ENCODE data around the gene EFHC2.

DNA sequence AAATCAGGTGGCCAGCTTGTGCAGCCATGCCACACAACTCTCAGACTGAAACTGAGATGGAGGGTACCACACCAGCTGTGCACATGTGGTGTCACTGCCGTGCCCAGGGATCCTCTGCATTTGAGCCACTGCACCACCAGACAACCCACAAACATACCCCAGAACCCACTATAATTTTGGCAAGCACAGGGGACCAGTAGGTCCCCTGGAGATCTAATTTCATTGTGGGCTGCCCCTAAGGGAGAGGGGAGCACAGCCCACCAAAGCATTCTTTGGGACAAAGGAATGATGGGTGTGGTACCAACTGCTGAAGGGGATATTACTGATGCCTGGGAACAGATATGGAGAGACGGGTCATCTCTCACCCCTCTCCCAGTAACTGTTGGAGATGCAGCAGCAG is 140.9 kb downstream of the EFHC2 start:
- TF ChIP-seq, protein P1, sequence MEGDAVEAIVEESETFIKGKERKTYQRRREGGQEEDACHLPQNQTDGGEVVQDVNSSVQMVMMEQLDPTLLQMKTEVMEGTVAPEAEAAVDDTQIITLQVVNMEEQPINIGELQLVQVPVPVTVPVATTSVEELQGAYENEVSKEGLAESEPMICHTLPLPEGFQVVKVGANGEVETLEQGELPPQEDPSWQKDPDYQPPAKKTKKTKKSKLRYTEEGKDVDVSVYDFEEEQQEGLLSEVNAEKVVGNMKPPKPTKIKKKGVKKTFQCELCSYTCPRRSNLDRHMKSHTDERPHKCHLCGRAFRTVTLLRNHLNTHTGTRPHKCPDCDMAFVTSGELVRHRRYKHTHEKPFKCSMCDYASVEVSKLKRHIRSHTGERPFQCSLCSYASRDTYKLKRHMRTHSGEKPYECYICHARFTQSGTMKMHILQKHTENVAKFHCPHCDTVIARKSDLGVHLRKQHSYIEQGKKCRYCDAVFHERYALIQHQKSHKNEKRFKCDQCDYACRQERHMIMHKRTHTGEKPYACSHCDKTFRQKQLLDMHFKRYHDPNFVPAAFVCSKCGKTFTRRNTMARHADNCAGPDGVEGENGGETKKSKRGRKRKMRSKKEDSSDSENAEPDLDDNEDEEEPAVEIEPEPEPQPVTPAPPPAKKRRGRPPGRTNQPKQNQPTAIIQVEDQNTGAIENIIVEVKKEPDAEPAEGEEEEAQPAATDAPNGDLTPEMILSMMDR (IDR thresholded peaks at IDR 0.05 in 8 of 11, conservative IDR thresholded peaks at IDR 0.05 in 3 of 11), result no peak
- no peak for TF ChIP-seq POLR2AphosphoS5 (IDR thresholded peaks at IDR 0.05)
- TF ChIP-seq POLR2A (IDR thresholded peaks at IDR 0.05), result no peak
